GM12878 (cell line): ENCODE results near the gene LRRC8A. TPM values are rescaled to one million over a fixed set of nuclear protein-coding genes. Genes with fewer than 3 reads are reported as not detected.

Source experiments
- ATAC-seq: fragments of 200-7000 bp; cut with Tn5 transposase; 3 replicates; pipeline ENCODE4 v1.9.1; 2020; ENCODE audit warnings: mild to moderate bottlenecking, moderate library complexity
- BruUV-seq: library from RNA; stranded (reverse); fragments of 400-500 nt; replicated peaks from 2 replicates; lab custom pipeline; 2021; lab: Mats Ljungman, UMichigan
- CTCF ChIA-PET: fragments of 300-600 bp; sonication (Branson Sonifier 250); formaldehyde crosslinking; extraction: SDS; loops from one replicate; lab custom pipeline; 2021; ENCODE audit warnings: inconsistent platforms; lab: Yijun Ruan, JAX
- POLR2A ChIA-PET: fragments of 350-600 bp; formaldehyde crosslinking; extraction: SDS; loops from one replicate; lab custom pipeline; 2021; ENCODE audit warnings: inconsistent platforms; lab: Charles Lee
- RAD21 ChIA-PET: fragments of 300-600 bp; sonication (Branson Sonifier 250); formaldehyde crosslinking; loops from one replicate; lab custom pipeline; 2023; ENCODE audit warnings: antibody characterized with exemption; ENCODE audit not compliant: unreplicated experiment; lab: Charles Lee
- SMC1A ChIA-PET: fragments of 300-600 bp; sonication (Branson Sonifier 250); formaldehyde crosslinking; loops from one replicate; lab custom pipeline; 2023; ENCODE audit not compliant: unreplicated experiment, uncharacterized antibody; lab: Charles Lee
- DNase-seq: peaks from one replicate; pipeline ENCODE4 v3.0.0-alpha.2; 2011; ENCODE audit warnings: low read depth, low spot score
- FAIRE-seq: peaks from 3 replicates; lab custom pipeline; 2011; peaks lifted over from hg19 to GRCh38; lab: Jason Lieb, UNC
- H2AFZ ChIP-seq: 2 replicates; pipeline ENCODE4 v1.6.0; 2011; ENCODE audit warnings: low read depth, low read length, control low read depth; ENCODE audit not compliant: control insufficient read depth
- H3K27ac ChIP-seq: 2 replicates; pipeline ENCODE4 v1.5.1; 2011; ENCODE audit warnings: control low read depth; ENCODE audit not compliant: control insufficient read depth, insufficient read depth
- H3K27me3 ChIP-seq, 2 experiments: replicated peaks in 1 of 2; 2 replicates each; pipeline versions ENCODE4 v1.6.0 to v1.6.1; 2011; ENCODE audit warnings: low read length in 1 of 2; ENCODE audit not compliant: control insufficient read depth in 2 of 2, insufficient read depth in 2 of 2
- H3K36me3 ChIP-seq, 2 experiments: 2 replicates each; pipeline ENCODE4 v1.5.1; 2011; ENCODE audit warnings: low read length in 1 of 2; ENCODE audit not compliant: control insufficient read depth in 2 of 2, insufficient read depth in 2 of 2
- H3K4me1 ChIP-seq: 2 replicates; pipeline ENCODE4 v1.6.1; 2011; ENCODE audit warnings: mild to moderate bottlenecking, low read length, moderate library complexity, mixed read lengths; ENCODE audit not compliant: control insufficient read depth, insufficient read depth
- H3K4me2 ChIP-seq: 2 replicates; pipeline ENCODE4 v1.6.0; 2011; ENCODE audit warnings: control low read depth; ENCODE audit not compliant: control insufficient read depth, insufficient read depth
- H3K4me3 ChIP-seq: fragments of 200-600 bp; sonication (generic); 2 replicates; pipeline ENCODE4 v1.5.1; 2016
- H3K79me2 ChIP-seq: 2 replicates; pipeline ENCODE4 v1.6.0; 2011; ENCODE audit warnings: low read length; ENCODE audit not compliant: control insufficient read depth, insufficient read depth
- H3K9ac ChIP-seq: 2 replicates; pipeline ENCODE4 v1.8.0; 2011; ENCODE audit warnings: low read length, control low read depth, mixed read lengths; ENCODE audit not compliant: control insufficient read depth, insufficient read depth
- H3K9me3 ChIP-seq: replicated peaks from 3 replicates; pipeline ENCODE4 v1.5.1; 2011; ENCODE audit warnings: mild to moderate bottlenecking, low read length; ENCODE audit not compliant: control insufficient read depth, insufficient read depth
- H4K20me1 ChIP-seq: 2 replicates; pipeline ENCODE4 v1.6.0; 2011; ENCODE audit not compliant: control insufficient read depth, insufficient read depth
- ATF7 ChIP-seq: fragments of 450-650 bp; IDR thresholded peaks from 2 replicates; pipeline ENCODE4 v1.6.1; 2016; ENCODE audit warnings: low read depth, mild to moderate bottlenecking
- CBFB ChIP-seq: IDR thresholded peaks from 2 replicates; pipeline ENCODE4 v1.6.1; 2016; ENCODE audit warnings: antibody characterized with exemption, low read depth
- CEBPZ ChIP-seq: fragments of 150-350 bp; IDR thresholded peaks from 2 replicates; pipeline ENCODE4 v1.6.1; 2016; ENCODE audit warnings: low read depth, low read length
- FOXK2 ChIP-seq: fragments of 450-650 bp; IDR thresholded peaks from 2 replicates; pipeline ENCODE4 v1.6.1; 2017; ENCODE audit warnings: mild to moderate bottlenecking, moderate library complexity
- MYB ChIP-seq: fragments of 150-350 bp; IDR thresholded peaks from 2 replicates; pipeline ENCODE4 v1.6.1; 2014; ENCODE audit warnings: mild to moderate bottlenecking, low read depth, low read length, borderline replicate concordance
- POU2F2 ChIP-seq: IDR thresholded peaks from 3 replicates; pipeline ENCODE4 v1.6.1; 2011; ENCODE audit warnings: low read depth, mild to moderate bottlenecking, low read length, borderline replicate concordance
- STAT3 ChIP-seq: IDR thresholded peaks from 2 replicates; pipeline ENCODE4 v1.6.1; 2011; ENCODE audit warnings: low read depth, low read length, improper control_type of control experiment
- WGBS: methylation state at CpG from one replicate; pipeline ENCODE4 v1.1.6; 2016; ENCODE audit warnings: low lambda C conversion rate; ENCODE audit not compliant: insufficient replicate concordance, insufficient coverage; ENCODE audit errors: missing lambda C conversion rate; 5-methylcytosine and 5-hydroxymethylcytosine counted together
- in situ Hi-C: fragments of 300-500 bp; cut with MboI; formaldehyde crosslinking; loops from 9 replicates; pipeline ENCODE4 v1.14.3; 2018; ENCODE audit warnings: mixed read lengths
- intact Hi-C: fragments of 100-400 bp; cut with micrococcal nuclease; formaldehyde crosslinking; loops from one replicate; pipeline ENCODE4 v1.14.2; 2022; ENCODE audit not compliant: unreplicated experiment
- polyA plus RNA-seq, 11 experiments: library from polyadenylated mRNA; depleted of rRNA in 4 of 11; unstranded in 6 of 11; stranded (reverse) in 5 of 11; fragments of >200 nt; fragmentation: Nextera tagmentation in 4 of 11; fragmentation: Illumina TruSeq in 1 of 11; extraction: Ambion mirVana in 4 of 11; extraction: Trizol in 1 of 11; gene quantifications; 1 replicate in 1 of 11; 2 replicates in 10 of 11; pipeline versions ENCODE4 v1.2.1 to v1.2.3, GENCODE V29; 2011 to 2016; ENCODE audit warnings: inconsistent platforms in 2 of 11, missing spikeins in 2 of 11, low read depth in 1 of 11
- total RNA-seq, 4 experiments: library from RNA; depleted of rRNA in 3 of 4; stranded (reverse); fragments of >200 nt in 3 of 4; fragmentation: Illumina TruSeq in 1 of 4; extraction: Trizol in 1 of 4; gene quantifications; 2 replicates each; pipeline versions ENCODE4 v1.2.1 to v1.2.3, GENCODE V29; 2013 to 2021

Gene LRRC8A
- total and polyA plus RNA-seq, 10 of the 15 experiments (the other 5 are each of a cell fraction or from before 2014, with no cell fraction given): 1.6 to 15.9 (median 9.7) TPM

GRCh38 chr9:128933731-128934130, 51.8 kb downstream of the LRRC8A start:
- FAIRE-seq: no peak
- in situ Hi-C loops (no loop called here), intact Hi-C loops (no loop called here)
- ChIA-PET POLR2A (no interaction called here), CTCF (no interaction called here), RAD21 (no interaction called here), SMC1A (no interaction called here)
- Histone ChIP-seq H3K27ac (no peak overlapping the region), H3K4me3 (no peak overlapping the region), H3K36me3 (no peaks in the 10 kb centered on the region), H3K4me2 (no peak overlapping the region), H3K27me3 (no peaks in the 10 kb centered on the region), H2AFZ (no peak overlapping the region), H3K4me1 (no peaks in the 10 kb centered on the region), H4K20me1 (no peaks in the 10 kb centered on the region), H3K9ac (no peak overlapping the region), H3K79me2 (no peaks in the 10 kb centered on the region), H3K9me3 (no peaks in the 10 kb centered on the region)
- WGBS: 63% methylated on average over 5 of the region's 5 CpGs
- no TSS peak for BruUV-seq
- TF ChIP-seq MYB: no peak
- TF ChIP-seq STAT3: no peak
- TF ChIP-seq CEBPZ: no peak
- no peak for TF ChIP-seq FOXK2
- TF ChIP-seq POU2F2: no peak
- no peak for TF ChIP-seq ATF7
- TF ChIP-seq CBFB: no peak
- no peak for ATAC-seq
- DNase-seq: no peak
